GM21381 (cell line): ENCODE results near the gene WDR82.

ENCODE experiments used
- ATAC-seq: cut with Tn5 transposase; IDR thresholded peaks from one replicate; pipeline ENCODE4 v1.9.1; 2021; ENCODE audit warnings: mild to moderate bottlenecking, moderate library complexity; ENCODE audit not compliant: unreplicated experiment

Gene WDR82, protein sequence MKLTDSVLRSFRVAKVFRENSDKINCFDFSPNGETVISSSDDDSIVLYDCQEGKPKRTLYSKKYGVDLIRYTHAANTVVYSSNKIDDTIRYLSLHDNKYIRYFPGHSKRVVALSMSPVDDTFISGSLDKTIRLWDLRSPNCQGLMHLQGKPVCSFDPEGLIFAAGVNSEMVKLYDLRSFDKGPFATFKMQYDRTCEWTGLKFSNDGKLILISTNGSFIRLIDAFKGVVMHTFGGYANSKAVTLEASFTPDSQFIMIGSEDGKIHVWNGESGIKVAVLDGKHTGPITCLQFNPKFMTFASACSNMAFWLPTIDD

DNA sequence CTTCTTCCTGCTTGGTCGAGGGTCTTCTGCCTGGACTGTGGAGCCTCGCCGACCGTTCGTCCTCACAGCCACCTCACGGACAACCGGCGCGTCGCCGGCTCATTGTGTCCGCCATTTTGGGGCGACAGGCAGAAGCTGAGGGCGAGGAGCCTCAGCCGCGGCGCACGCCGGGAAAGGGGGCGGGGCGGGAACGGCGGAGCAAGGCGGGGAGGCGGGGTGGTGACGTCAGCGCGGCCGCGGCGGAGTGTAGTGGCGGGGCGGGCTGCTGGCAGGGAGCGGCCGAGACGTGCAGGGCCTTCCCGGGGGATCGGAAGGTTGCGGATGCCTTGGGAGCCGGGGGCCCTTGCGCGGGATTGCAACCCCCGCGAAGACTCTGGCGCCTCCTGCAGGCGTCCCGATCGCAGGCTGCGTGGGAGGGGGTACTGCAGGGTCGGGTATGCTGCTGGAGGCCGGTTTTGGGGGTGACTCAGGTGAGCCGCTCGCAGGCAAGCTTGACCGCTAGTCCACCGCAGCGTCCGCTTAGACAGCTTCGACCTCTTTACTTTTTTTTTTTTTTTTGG lies at the start of gene WDR82:
WDR82 (minus strand) TSS at position 140 of the 560 bp plus-strand sequence. CDS start 288 bp downstream, outside the sequence.
- peak; percentile 87 for ATAC-seq

DNA sequence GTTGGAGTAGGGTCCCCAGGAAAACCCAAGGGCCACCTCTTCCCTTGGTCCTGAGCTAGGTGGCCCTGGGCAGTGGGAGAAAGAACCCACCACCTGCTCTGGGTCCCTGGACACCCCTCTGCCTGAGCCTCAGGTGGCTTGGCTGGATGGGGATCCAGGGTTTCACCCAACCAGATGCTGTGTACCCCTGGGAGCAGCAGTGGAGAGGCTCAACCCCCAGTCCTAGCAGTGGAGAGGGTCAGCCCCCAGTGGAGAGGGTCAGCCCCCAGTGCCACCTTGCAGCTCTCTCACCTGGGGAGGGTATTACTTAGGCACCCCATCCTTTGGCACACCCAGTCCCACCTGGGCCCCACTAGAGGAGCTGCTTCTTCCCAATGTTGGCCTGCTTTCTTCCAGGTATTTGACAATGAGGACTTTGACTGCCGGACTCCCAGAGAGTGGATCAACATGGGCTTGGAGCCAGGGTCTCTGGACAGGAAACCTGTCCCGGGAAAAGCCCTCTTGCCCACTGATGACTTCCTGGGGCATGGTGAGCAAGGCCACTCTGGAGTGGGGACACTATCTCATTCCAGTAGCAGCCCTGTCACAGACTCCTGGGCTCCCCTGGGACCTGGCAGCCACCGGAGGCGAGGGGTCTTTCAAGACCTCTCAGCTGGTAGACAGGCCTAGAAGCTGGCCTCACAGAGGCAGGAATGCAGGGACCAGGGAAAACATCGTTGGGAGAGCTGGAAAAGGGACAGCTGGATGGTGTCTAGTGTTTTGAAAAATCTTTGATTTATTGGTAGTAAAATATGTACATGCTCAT lies 49.2 kb upstream of the WDR82 start:
- no peak for ATAC-seq

DNA sequence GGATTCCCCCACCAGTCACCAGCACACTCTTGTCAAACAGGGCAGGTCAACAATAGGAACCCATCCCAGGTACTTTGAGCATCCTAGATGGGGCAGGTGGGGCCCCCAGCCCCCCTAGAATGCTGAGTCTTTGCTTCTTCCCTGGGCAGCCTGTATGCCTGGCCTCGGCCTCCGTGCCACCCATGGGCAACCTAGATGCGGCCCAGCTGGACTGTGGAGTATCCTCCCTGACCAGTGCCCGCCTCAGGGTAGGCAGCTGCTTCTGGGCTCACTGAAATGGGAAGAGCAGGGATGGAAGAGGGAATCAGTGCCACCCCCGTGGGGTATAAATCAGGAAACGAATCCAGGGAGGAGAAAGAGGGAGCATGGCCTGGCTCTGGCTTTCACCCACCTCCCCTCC lies 48.5 kb upstream of the WDR82 start:
- ATAC-seq: no peak

DNA sequence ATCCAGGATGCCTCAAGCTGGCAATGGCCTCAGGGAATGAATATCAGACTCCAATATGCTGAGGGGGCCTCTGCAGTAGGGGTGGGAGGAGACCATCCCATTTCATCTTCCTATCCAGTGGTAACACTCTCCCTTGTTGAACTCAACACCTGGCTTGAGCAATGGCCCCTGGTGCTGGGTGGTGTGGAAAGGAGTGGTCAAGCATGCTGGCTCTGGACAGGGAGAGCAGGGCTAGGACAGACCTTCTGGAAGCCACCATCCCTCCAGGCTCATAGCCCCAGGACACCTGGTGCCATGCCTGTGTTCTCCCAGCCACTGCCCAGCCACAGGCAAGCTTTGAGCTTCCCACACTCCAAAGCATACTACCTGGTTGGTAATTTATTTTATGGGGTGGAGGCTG lies 47.2 kb upstream of the WDR82 start:
- ATAC-seq: no peak

DNA sequence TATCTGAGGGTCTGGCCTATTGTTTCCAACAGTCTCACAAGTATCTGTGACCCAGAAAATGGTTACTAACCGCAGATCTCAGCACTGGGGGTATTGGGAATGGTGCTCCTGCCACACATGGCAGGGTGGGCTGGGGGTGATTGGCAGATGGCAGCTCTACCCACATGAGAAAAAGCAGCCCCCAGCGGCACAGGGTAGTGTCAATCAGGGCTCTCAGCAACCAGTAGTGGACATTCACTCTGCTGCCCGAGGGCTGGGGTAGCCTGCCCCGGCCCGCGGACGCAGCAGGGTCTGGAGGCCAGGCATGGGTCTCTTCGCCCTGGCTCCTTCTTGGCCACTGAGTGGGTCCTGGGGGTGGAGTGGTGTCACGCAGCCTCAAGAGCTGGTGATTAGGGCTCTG lies 46.2 kb upstream of the WDR82 start:
- ATAC-seq: no peak

DNA sequence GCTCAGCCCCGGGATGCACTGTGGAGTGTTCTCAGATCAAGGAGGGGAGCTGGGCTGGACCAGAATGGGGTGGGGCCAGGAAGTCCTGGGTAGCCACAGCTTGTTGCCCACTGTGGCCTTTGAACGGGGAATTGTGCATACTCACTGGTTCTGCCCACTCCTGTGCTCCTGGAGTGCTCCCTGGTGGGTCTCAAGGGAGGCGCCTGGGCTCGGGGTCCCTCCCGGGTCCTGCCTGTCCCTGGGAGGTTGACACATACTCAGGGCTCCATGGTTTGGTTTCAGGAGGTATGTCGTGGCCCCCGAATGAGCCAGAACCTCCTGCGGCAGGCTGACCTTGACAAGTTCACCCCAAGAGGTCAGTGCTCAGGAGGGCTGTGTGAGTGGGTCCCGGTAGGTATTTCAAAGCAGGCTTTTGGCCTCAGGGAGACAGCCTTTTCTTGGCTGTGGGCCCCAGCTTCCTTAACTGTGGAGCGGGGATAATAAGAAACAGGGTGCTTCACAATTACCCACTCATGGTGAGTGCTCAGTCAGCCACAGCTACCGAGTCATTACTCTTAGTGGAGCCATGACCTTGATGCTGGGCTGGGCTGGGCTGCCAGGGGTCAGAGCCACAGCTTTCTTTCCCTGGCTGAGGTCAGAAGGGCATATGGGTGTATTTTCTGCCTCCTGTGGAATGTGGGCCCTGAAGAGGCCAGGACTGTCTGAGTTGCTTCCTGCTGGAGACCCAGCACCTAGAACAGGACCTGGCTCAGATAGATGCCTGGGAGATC lies 45.3 kb upstream of the WDR82 start:
- no peak for ATAC-seq

DNA sequence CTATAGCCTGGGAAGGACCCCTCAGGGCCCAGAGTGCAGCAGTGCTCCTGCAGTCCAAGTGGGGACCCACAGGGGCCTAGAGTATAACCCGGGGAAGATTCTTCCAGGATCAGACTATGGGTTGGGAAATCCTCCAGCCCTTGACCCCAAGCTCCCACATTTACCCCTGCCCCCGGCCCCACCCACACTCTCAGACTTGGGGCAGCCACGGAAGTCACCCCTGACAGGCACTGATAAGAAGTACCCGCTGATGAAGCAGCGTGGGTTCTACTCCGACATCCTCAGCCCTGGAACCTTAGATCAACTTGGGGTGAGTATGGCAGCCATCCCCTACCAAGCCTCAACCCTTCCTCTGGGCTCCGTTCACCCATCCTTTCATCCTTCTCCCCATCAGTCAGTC lies 44.0 kb upstream of the WDR82 start:
- no peak for ATAC-seq

DNA sequence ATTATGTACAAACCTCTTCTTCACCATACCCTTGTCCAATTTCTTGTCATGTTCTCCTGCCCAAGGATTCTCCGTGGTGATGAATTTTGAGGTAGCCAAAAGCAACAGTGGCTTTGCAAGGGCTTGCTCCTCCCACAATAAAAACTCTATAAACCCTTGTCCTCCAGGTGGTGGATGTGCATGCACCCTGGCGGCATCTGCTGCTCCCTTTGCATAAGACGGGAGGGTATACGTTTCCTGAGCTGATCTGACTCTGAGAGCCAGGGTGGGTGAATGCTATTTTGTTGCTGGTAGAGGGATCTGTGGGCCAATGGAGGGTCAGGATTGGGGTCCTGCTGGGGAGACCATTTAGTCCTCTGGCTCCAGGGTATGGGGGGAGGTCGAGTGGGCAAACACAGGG lies 43.0 kb upstream of the WDR82 start:
- no peak for ATAC-seq

DNA sequence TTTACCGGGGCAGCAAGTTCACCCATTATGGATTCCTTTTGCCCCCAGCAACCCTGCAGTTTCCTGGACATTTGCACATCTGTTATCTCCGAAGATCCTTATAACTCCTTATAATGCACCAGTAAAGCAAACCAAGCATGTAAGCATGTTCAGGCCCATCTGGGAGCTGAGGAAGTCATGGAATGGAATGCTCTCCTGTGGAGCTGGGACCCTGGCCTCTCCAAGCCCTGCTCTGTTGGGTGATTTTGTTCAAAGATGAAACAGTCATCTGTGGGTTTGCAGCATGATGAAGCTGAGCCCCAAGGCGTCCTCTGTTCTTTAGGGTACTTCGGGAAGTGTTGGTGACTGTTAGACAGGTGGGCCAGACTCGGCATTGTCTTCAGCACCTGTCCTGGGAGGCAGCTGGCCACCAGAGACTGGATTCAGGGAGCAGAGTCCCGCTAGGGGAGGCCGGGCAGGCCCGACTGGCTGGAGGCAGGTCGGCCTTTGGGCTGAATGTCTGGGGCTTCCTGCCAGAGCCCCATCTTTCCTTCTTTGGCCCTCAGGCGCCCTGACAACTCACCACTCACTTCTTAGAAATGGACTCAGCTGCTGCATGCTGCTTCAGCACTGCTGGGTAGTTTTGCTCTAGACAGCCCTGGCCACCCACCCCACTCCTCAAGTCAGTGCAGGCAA lies 41.6 kb upstream of the WDR82 start:
- no peak for ATAC-seq

DNA sequence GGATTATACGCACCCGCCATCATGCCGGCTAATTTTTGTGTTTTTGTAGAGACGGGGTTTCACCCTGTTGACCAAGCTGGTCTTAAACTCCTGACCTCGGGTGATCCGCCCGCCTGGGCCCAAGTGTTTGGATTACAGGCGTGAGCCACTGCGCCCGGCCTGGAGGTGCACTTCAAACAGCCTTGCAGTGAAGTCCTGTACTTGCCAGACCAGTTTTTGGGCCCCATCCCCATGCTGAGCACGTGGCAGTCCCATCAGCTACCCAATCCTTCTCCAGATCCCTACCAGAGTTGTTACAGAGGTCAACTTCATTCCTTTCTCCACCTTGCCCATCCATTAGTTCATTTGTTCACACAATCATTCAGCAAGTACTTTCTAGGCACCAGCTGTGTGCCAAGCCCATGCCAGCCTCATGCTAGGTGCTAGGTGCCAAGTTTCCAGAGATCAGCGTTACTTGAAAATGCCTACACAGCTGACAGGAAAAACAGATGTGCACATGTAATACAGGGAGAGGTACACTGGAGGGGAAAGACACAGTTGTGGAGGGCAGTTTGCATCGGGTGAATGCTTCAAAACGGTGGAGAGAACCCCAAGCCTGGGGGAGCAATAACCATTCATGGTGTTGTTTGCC lies 39.9 kb upstream of the WDR82 start:
- ATAC-seq: no peak

DNA sequence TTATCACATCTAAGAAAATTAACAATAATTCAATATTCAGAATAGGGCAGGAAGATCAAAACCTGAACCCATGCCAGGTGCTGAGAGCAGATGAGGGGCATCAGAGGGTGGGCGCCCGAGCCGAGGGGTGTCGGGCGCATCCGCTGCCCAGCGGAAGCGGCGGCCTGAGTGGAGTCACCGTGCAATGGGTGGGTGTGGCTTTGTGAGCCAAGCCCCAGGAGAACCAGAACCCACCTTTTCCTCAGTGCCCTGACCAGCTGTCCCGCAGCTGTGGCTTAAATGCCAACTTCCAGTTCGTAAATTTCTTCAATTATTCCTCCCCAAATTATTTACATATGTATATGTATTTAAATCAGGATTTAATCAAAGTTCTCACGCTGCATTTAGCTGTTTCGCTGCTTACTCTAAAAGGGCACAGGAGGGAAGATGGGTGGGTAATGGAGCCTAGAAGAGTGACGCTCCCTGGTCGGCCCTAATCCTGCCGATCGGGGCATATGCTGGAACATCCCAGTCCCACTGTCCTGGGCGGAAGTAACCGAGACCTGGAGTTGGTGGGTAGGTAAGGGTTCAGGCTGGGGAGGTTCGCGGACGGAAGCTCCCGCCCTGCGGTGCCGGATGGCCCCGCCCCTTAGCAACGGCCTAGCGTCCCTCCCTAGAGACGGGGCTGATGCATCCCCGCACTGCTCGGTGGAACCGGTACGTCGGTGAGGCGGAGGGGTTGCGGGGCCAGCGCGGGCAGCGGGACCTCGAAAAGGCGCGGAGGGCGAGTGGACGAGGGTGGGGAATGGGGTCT lies 39.0 kb upstream of the WDR82 start:
- no peak for ATAC-seq

DNA sequence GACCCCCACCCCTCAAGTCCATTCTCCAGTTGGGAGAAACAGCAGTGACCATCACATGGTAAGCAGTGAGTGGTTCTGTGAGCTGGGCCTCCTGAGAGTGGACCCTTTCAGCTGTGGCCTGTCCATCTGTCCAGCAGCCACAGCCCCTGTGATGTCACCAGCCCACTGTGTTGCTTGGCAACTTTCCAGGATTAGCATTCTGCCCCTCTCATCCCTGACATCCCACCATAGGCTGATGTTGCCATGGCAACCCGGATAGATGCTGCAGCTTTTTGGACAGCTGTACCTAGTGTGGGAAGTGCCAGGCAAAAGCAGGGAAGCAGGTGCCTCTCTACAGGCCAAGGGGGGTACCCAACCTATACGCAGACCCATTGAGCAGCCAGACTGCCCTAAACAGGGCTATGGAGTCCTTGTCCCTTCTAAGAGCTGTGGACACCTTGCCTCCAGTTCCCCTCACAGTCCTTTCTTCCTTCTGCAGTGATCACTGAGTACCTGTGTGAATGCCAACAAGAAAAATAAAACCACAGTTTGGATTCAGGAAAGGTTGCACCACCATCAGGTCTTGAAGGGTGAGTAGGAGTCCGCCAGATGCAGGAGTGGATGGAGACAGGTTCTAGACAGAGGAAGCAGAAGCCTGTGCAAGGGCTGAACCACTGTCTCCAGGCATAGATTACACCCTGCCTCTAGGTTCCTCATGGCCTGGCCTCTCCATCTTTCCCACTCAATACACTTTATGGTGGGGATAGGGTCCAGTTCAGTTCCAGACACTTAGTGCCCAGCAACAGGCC lies 37.7 kb upstream of the WDR82 start, which contains the start of gene DNAH1:
DNAH1 (plus strand) TSS at position 343 of the 788 bp plus-strand sequence. CDS start 6,124 bp downstream, outside the sequence.
- ATAC-seq: no peak

DNA sequence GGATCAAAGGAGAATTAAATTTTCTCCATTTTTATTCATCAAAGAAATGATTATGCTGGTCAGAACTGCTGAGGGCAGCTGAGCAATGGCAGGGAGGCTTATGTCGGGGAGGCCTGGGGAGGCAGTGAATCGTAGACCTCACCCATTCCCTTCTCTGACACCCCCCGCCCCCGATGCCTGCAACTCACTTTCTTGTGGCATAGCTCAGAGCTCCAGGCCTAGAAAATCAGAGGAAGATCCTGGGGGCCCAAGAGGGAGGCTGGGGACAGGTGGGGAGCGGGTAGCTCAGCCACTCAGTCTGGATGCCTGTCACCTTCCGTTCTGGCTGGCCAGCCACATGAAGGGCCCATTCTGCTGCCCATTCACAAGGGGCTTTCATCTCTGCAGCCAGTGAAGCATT lies 36.6 kb upstream of the WDR82 start:
- ATAC-seq: no peak

DNA sequence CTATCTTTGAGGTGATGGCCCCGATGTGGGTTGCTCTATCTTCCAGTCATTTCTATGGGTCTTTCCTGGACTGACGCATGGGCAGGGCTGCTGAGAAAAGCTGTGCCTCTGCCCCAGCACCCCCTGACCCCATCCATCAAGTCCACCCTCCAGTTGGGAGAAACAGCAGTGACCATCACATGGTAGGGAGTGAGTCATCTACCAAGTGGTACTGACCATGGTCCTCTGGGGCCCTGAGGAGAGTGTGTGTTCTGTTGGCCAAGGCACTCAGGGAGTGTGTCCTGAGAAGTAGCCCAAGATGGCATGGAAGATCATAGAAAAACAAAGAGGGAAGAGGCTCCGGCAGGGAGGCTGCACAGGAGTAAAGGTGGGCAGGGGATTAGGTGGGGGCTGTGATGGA lies 36.0 kb upstream of the WDR82 start:
- no peak for ATAC-seq

DNA sequence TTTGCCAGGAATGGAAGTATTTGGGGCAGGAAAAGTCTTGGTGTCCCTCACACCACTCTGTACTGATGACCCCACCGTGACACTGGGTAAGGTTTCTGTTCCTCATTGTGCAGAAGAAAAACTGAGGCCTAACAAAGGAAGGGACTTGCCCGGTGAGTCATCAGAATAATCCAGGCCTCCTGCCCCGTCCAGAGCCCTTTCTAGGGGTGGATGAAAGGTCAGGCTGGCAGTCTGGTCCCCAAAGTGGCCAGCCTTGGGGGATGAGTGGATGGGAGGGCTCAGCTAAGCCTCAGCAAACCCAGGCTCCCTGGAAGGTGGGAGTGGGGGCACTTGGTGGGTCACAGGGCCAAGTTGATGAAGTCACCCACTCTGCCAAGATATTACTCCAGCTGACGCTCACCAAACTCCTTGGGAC lies 35.3 kb upstream of the WDR82 start:
- ATAC-seq: peak; percentile 86

DNA sequence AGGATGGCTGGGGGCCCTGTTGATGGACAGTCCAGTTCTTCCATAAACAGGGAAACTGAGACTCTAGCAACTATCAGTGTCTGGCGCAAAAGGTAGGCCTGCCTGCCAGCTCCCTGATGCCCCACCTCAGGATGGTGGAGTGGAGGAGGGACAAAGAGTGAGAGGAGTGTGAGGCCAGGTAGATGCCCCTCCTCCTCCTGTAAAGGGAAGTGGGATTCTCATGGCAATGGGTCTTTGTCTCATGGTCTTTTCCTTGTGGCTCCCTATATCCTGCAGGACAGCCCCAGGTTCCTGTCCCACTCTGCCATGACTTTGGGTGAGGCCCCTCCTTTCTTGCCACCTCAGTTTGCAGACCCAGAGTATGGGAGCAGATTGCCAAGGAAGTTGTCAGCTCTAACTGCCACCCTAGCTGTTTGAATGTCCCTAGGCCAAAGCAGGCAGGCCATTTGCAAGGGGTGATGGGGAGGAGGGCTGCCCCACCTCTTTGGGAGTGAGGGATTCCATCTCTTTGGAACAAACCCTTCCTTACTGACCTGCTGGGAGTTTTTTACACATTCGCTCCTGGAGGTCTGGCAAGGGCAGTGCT lies 34.8 kb upstream of the WDR82 start:
- ATAC-seq: peak; percentile 14

DNA sequence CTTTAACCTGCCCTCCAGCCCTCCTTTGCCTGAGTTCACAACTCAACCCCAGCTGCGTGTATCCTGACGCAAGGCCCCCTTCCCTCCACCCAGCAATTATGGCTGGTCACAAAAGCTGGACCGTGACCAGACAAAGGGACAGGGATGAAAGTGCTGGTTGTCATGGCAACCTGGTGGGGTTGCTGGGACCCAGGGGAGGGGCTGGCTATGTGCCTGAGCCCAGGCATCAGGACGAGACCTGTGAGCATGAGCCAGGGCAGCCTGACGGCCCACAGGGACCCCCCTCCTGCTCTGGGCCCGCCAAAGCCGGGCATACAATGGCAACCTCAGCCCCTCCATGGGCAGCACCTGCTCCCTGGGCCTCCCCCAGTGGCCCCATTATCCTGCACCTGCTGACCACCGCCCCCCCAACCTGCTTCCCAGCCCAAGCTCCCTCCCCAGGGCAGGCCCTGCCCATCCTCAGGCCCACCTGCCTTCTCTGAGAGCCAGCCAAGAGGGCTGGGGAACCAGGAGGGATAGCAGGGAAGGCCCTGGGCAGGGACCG lies 33.2 kb upstream of the WDR82 start:
- no peak for ATAC-seq
